LNCAP (cell line): ENCODE measurements around the gene SNX22.

Experiments
- CTCF ChIP-seq: fragments of 450-650 bp; IDR thresholded peaks from 2 replicates; pipeline ENCODE4 v1.5.1; 2017; ENCODE audit warnings: mild to moderate bottlenecking

SNX22 gene

GRCh38 chr15:64153480-64154367 lies 2.2 kb downstream of the SNX22 start:
- peak; percentile 98 for TF ChIP-seq CTCF

DNA sequence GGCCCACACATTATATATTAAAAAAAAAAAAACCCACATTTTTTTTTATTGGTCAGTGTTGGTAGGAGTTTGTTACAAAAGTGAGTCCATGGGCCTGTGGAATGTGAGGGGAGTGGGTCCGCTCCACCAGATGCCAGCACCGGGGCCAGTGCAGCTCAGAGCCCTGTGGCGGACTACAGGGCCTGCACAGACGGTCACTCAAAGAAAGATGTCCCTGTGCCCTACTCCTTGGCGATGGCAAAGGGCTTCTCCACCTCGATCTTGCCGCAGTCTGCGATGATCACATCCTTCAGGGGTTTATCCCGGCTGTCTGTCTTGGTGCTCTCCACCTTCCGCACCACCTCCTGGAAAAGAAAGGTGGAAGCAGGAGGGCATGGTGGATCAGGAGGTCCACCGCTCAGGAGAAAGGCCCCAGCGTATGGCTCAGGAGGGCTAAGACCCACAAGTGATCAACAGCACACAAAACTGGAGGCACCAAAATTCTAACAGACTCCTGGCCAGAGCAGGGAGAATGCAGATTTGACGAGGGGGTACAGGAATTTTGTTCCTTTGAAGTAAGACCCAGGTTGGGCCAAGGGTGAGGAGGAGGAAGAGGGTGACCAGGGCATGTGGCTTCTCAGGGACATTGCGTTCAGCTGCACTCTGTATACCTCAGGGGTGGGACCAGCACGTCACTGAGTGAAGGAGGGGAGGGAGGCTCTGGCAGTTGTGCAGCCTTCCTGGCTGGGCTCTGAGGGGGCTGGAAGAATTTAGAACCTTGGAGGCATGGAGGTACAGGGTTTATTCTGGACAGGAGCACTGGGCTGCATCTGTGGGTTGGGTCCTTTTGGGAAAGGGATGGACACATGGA lies 4.5 kb downstream of the SNX22 start:
- no peak for TF ChIP-seq CTCF

GRCh38 chr15:64156652-64157331 lies 5.3 kb downstream of the SNX22 start:
- TF ChIP-seq CTCF: no peak

DNA sequence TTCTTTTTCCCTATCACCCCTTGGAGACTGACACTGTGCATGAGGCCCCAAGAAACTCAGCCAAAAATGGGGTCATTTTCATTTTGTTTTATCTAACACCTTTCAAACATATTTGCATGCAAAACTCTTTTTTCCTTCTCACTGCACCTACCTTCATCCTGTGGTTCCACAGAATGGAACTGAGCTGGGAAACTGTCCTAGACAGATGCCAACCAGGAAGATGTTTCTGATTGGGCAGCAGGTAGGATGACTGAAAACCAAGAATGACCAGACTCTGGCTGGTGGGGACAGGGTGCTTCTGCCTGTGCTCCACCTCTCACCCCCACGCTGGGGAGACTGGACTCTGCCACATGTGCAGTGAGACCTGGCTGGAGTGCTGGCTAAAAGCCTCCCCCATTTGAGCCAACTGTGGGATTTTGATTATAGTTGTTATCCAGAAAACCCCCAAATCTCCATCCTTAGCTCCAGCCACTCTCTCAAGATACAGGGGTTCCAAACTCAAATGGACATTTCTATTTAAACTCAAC lies 6.1 kb downstream of the SNX22 start:
- TF ChIP-seq CTCF: no peak

GRCh38 chr15:64158363-64159134 lies 7.0 kb downstream of the SNX22 start:
- no peak for TF ChIP-seq CTCF

GRCh38 chr15:64161688-64162477 lies 10.4 kb downstream of the SNX22 start:
- no peak for TF ChIP-seq CTCF
